Activated CD4-positive, alpha-beta T cell treated with anti-CD3 and anti-CD28 coated beads, Interleukin-2, amount 10 ng/mL, durations not matched to agents 7 days and 5 days (primary cell): ENCODE data around the gene CCNC. TPM values are rescaled to one million over a fixed set of nuclear protein-coding genes. Genes with fewer than 3 reads are reported as not detected.
A peak's percentile ranks its signal among the peaks of the same experiment; 100 is the strongest.

Experiments used
- CTCF ChIA-PET: fragments of 350-600 bp; sonication (Branson Sonifier 250); formaldehyde crosslinking; loops from one replicate; lab custom pipeline; 2021; ENCODE audit warnings: antibody characterized with exemption; lab: Charles Lee
- POLR2A ChIA-PET: fragments of 350-600 bp; sonication (Branson Sonifier 250); formaldehyde crosslinking; loops from one replicate; lab custom pipeline; 2021; ENCODE audit warnings: antibody characterized with exemption; lab: Charles Lee
- DNase-seq: peaks from one replicate; pipeline ENCODE4 v3.0.0-alpha.2; 2020
- H3K27ac Mint-ChIP-seq: one replicate; pipeline ENCODE4 v1.8.0; 2021; ENCODE audit warnings: mild to moderate bottlenecking, moderate library complexity, mixed read lengths
- H3K27me3 Mint-ChIP-seq: one replicate; pipeline ENCODE4 v1.8.0; 2021; ENCODE audit warnings: mixed read lengths
- H3K36me3 Mint-ChIP-seq: one replicate; pipeline ENCODE4 v1.8.0; 2021; ENCODE audit warnings: low read depth, mixed read lengths
- H3K4me1 Mint-ChIP-seq: one replicate; pipeline ENCODE4 v1.8.0; 2021; ENCODE audit warnings: mixed read lengths
- H3K4me3 Mint-ChIP-seq: one replicate; pipeline ENCODE4 v1.8.0; 2021; ENCODE audit warnings: mild to moderate bottlenecking, moderate library complexity, mixed read lengths
- H3K9me3 Mint-ChIP-seq: one replicate; pipeline ENCODE4 v1.8.0; 2021; ENCODE audit warnings: mixed read lengths
- total RNA-seq, 2 experiments: library from RNA; stranded (reverse); gene quantifications; one replicate each; pipeline ENCODE4 v1.2.3, GENCODE V29; 2021

The CCNC gene
- total RNA-seq, 2 experiments from 2014 or later = 29.3 to 34.8 TPM

DNA sequence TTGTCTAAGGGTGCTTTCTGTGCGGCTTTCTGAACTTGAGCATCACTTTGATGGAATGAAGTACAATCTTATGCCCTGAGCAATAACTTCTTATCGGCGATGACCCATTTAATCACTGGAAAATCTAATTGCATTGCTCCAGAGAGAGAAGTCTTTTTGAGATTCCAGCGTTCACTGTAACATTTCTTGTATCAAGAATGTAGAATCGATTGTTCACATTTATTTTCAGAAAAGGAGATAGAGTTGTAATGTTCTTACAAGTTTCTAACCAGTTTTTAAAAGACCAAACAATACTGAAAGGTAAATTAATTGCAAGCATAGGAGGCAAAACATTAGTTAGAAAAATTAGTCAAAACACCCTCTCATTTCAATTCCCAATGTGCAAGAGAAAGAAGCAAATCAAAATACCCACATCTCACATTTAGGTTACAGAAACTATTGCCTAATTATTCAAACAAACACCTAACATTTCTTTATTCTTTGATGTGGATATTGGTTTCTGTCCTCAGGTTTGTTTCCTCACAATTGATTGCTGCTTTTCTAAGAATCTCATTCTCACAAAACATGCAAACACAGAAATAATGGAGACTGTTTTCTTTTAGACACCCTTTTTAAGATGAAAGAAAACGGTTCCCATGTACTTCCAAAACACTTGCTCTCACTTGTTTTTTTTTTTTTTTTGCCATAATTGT is 23.4 kb upstream of the CCNC start:
- Mint-ChIP-seq H3K27me3 (peaks cover 83% of the 10 kb centered on the region), H3K4me3 (no peak overlapping the region), H3K9me3 (peaks cover 1% of the 10 kb centered on the region), H3K36me3 (peaks cover 2% of the 10 kb centered on the region), H3K4me1 (peaks cover 31% of the 10 kb centered on the region), H3K27ac (no peak overlapping the region)
- ChIA-PET CTCF (no interaction called here), POLR2A (no interaction called here)
- no peak for DNase-seq

DNA sequence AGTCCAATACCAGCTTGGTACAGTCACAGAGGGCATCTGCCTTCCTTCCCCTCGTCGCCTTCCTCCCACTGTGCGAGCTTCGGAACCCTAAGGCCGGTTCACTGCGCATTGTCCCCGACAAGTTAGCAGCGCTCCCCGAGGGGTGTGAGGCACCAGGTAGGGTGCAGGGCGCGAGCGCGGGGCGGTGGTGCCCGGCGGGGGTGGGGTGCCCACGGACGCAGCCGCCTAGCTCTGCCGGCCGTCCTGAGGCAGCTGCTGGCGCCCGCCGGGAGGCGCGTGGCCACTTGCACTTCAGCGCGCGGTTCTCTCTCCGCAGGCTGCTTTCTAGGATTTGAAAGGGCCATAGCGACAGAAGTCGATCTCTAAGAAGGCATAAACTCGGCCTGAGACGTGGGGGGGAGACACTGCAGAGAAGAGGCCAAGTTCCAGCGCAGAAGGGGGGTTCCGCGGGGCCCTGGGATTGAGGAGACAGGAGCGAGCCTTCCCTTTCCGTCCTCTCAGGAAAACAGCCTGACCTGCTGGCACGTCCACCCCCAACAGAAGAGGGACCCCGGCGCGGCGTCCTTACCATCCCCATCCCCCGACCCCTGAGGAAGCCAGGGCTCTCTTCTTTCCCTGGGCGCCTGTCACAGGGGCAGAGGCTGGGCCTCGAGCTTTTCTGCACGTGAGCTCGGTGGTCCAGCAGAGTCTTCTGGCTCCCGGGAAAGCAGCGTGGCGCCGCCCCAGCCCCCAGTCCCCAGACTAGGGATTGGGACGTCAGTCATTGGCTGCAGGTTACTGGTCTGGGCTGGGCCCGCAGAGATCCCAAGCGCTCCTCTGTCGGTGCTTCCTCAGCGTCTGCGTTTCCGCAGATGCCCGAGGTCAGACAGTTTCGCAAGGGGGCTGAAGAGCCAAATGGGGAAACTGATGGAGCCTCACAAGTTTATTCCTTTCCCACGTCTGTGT is 22.5 kb upstream of the CCNC start:
- Mint-ChIP-seq H3K36me3 (peaks cover 2% of the 10 kb centered on the region), H3K27ac (no peak overlapping the region), H3K4me1 (peaks cover 31% of the 10 kb centered on the region), H3K4me3 (peak overlapping the region; percentile 16), H3K9me3 (peaks cover 1% of the 10 kb centered on the region), H3K27me3 (peaks cover 80% of the 10 kb centered on the region)
- ChIA-PET POLR2A (no interaction called here), CTCF (no interaction called here)
- DNase-seq = no peak

DNA sequence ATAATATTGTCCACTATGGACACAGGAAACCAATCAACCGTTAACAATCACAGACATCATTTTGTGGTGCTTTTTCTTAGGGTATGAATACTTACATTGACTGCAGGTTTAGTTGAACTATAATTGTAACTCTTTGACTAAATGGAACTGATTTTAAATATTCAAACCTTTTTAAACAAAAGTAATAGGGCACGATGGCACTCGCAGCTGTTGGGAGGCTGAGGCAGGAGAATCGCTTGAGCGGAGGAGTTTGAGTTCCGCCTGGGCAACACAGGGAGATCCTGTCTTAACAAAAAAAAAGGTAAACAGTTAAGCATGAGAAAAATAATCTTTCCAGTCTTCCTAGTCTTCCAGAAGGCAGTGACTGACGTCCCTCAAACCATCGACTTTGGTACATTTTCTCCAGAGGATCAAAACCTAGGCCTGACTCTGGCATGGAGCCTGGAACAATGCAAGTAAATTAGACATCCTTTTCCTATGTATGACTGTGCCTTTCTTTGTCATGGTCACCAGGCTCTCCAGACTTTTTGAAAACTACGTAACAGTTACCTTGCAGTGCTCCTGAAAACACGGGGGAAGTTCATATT is 21.5 kb upstream of the CCNC start:
- Mint-ChIP-seq H3K4me1 (peaks cover 31% of the 10 kb centered on the region), H3K27me3 (peaks cover 81% of the 10 kb centered on the region), H3K4me3 (peak overlapping the region; percentile 79), H3K36me3 (peaks cover 2% of the 10 kb centered on the region), H3K27ac (no peak overlapping the region), H3K9me3 (no peaks in the 10 kb centered on the region)
- no peak for DNase-seq
- POLR2A ChIA-PET = interaction anchor here (0.6 kb wide), 1 partner anchor 20 kb away, joined by 3 read pairs; no protein-coding TSS in a partner anchor
- CTCF ChIA-PET = interaction anchor here (1.3 to 1.7 kb wide), 2 partner anchors 18 to 27 kb away, joined by 3 to 6 read pairs; no protein-coding TSS in a partner anchor

DNA sequence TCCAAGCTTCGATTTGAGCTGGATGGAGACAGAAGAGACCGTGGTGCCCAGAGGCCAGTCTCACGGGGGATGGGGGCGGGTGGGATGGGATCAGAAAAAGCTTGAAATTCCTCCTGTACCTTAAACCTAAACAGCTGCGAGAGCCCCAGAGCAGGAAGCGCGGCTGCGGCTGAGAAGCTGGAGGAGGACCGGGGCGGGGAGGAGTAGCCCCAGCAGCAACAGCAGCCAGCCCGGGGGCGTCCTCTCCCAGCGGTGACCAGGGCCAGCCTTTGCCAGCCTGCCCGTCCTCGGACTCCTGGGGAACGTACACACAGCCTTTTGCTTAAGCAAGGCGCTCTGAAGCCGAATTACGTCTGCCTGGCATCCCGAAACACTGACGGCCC is 20.8 kb upstream of the CCNC start:
- Mint-ChIP-seq H3K9me3 (no peaks in the 10 kb centered on the region), H3K4me3 (peak overlapping the region; percentile 79), H3K27me3 (peaks cover 81% of the 10 kb centered on the region), H3K36me3 (peaks cover 2% of the 10 kb centered on the region), H3K4me1 (peaks cover 31% of the 10 kb centered on the region), H3K27ac (peak overlapping the region; percentile 46)
- CTCF ChIA-PET = interaction anchor here (0.8 to 1.7 kb wide), 8 partner anchors 12 to 761 kb away, joined by 3 to 6 read pairs (median 4); no protein-coding TSS in a partner anchor
- DNase-seq = no peak
- POLR2A ChIA-PET = interaction anchor here (0.6 kb wide), 1 partner anchor 20 kb away, joined by 3 read pairs; no protein-coding TSS in a partner anchor

DNA sequence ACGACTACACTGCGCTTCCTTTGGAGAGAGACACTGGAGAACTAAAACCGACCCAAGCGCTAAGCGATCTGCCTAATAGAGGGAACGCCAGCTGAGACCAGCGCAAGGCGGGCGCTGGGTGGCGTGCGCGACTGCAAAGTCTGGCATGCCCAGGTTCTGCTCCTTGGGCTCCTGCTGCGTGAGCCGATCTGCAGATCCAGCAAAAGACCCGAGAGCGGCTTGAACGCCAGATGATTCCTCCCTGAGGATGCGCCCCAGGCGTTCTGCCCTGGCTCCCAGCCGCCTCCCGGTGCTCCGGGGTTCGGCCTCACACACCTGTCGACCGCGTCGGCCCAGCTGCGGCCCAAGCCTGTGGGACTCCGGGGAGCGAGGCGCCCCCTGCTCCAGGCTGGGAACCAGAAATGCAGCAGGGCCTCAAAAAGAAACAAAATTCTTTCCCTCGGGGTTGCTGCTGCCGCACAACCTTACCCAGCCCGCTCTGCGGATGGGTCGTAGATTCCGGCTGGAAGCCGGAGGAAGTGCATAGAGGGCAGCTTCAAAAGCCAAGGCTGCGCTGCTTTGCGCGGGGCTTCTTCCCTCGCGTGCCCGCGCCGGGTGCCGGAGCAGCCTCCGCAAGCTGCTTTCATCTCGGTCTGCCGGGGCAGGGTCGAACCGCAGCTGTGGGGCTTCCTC is 20.3 kb upstream of the CCNC start:
- Mint-ChIP-seq H3K4me3 (peak overlapping the region; percentile 79), H3K27ac (peak overlapping the region; percentile 46), H3K36me3 (peaks cover 2% of the 10 kb centered on the region), H3K4me1 (peaks cover 31% of the 10 kb centered on the region), H3K9me3 (no peaks in the 10 kb centered on the region), H3K27me3 (peaks cover 82% of the 10 kb centered on the region)
- DNase-seq = peak; percentile 68
- ChIA-PET CTCF (interaction anchor here (0.6 to 1.7 kb wide), 14 partner anchors 11 to 760 kb away, joined by 3 to 6 read pairs (median 4); partner anchors contain the start of gene CCNC), POLR2A (no interaction called here)

- POLR2A ChIA-PET = no interaction called here
- Mint-ChIP-seq H3K4me1 (peaks cover 31% of the 10 kb centered on the region), H3K9me3 (no peaks in the 10 kb centered on the region), H3K27ac (no peak overlapping the region), H3K27me3 (peaks cover 80% of the 10 kb centered on the region), H3K4me3 (no peak overlapping the region), H3K36me3 (peaks cover 2% of the 10 kb centered on the region)
- CTCF ChIA-PET = interaction anchor here (1.0 to 1.7 kb wide), 5 partner anchors 14 to 759 kb away, joined by 3 to 6 read pairs (median 3); no protein-coding TSS in a partner anchor
- no peak for DNase-seq
Observed at GRCh38 chr6:99587792-99588191, 19.3 kb upstream of the CCNC start.

GRCh38 chr6:99579781-99580180 is 11.3 kb upstream of the CCNC start:
- Mint-ChIP-seq H3K4me1 (peaks cover 9% of the 10 kb centered on the region), H3K27me3 (peaks cover 42% of the 10 kb centered on the region), H3K9me3 (no peaks in the 10 kb centered on the region), H3K27ac (no peak overlapping the region), H3K4me3 (no peak overlapping the region), H3K36me3 (no peaks in the 10 kb centered on the region)
- ChIA-PET POLR2A (no interaction called here), CTCF (no interaction called here)
- no peak for DNase-seq

GRCh38 chr6:99575544-99576227 is 7.2 kb upstream of the CCNC start:
- no peaks in the 10 kb centered on the region for H3K9me3 Mint-ChIP-seq
- H3K27me3 Mint-ChIP-seq = peaks cover 24% of the 10 kb centered on the region
- DNase-seq = no peak
- H3K4me1 Mint-ChIP-seq = peaks cover 14% of the 10 kb centered on the region
- CTCF ChIA-PET = no interaction called here
- no peak overlapping the region for H3K27ac Mint-ChIP-seq
- POLR2A ChIA-PET = no interaction called here
- no peaks in the 10 kb centered on the region for H3K36me3 Mint-ChIP-seq
- no peak overlapping the region for H3K4me3 Mint-ChIP-seq

DNA sequence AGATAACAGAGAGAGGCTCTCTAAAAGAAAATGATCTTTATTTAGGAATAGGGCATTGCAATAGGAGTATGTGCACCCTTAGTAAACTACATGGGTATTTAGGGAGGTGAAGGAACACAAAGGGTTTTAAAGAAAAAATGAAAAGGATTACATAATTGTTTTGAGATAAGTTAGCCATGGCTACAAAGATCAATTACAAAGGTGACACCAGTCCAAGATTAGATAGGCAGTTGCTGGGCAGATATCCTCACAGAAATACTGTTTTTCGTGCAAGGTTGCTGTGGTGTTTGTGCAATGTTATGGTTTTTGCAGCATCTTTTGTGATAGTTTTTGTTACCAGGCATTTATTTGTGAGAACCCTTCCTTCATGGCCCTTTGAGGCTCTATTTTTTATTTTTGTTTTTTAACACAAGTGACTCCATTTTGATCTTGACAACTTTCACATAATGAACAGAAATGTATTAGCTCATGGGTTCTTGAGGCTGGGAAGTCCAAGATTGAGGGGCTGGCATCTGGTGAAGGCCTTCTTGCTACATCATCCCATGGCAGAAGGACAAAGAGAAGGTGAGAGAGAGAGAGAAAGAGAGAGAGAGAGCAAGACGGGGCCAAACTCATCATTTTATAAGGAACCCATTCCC is 5.6 kb upstream of the CCNC start:
- ChIA-PET CTCF (interaction anchor here (1.2 kb wide), 1 partner anchor 221 kb away, joined by 3 read pairs; no protein-coding TSS in a partner anchor), POLR2A (no interaction called here)
- DNase-seq = no peak
- Mint-ChIP-seq H3K9me3 (no peaks in the 10 kb centered on the region), H3K36me3 (no peaks in the 10 kb centered on the region), H3K27me3 (peaks cover 18% of the 10 kb centered on the region), H3K4me3 (no peak overlapping the region), H3K27ac (no peak overlapping the region), H3K4me1 (peaks cover 14% of the 10 kb centered on the region)

GRCh38 chr6:99563056-99563723 is 5.3 kb downstream of the CCNC start:
- H3K27me3 Mint-ChIP-seq = no peaks in the 10 kb centered on the region
- H3K9me3 Mint-ChIP-seq = no peaks in the 10 kb centered on the region
- ChIA-PET POLR2A (no interaction called here), CTCF (no interaction called here)
- no peak overlapping the region for H3K4me3 Mint-ChIP-seq
- peaks cover 6% of the 10 kb centered on the region for H3K36me3 Mint-ChIP-seq
- DNase-seq = no peak
- peaks cover 19% of the 10 kb centered on the region for H3K4me1 Mint-ChIP-seq
- H3K27ac Mint-ChIP-seq = no peak overlapping the region

GRCh38 chr6:99560668-99561067 is 7.8 kb downstream of the CCNC start:
- ChIA-PET CTCF (interaction anchor here (0.5 kb wide), 1 partner anchor 1634 kb away, joined by 3 read pairs; no protein-coding TSS in a partner anchor), POLR2A (no interaction called here)
- Mint-ChIP-seq H3K27ac (no peak overlapping the region), H3K4me3 (no peak overlapping the region), H3K27me3 (no peaks in the 10 kb centered on the region), H3K4me1 (peaks cover 4% of the 10 kb centered on the region), H3K9me3 (no peaks in the 10 kb centered on the region), H3K36me3 (peaks cover 25% of the 10 kb centered on the region)
- DNase-seq = no peak
